GM12875 (cell line): ENCODE measurements around the gene FREM2.

ENCODE experiments used
- H3K4me3 ChIP-seq: one replicate; pipeline ENCODE4 v1.5.1; 2011; ENCODE audit warnings: low read depth, low read length, control low read depth
- CTCF ChIP-seq: IDR thresholded peaks from 2 replicates; pipeline ENCODE4 v1.5.1; 2011; ENCODE audit warnings: low read depth, mild to moderate bottlenecking, control low read depth, inconsistent platforms, low read length, moderate library complexity, borderline replicate concordance; ENCODE audit not compliant: insufficient read depth

Gene FREM2

GRCh38 chr13:38898481-38898880 lies 211.6 kb downstream of the FREM2 start:
- no peak for TF ChIP-seq CTCF

GRCh38 chr13:38899571-38899970 lies 212.7 kb downstream of the FREM2 start:
- no peak overlapping the region for H3K4me3 ChIP-seq
- TF ChIP-seq CTCF, result no peak

More at GRCh38 chr13:38898481-38898880, 211.6 kb downstream of the FREM2 start:
- no peak overlapping the region for H3K4me3 ChIP-seq

GRCh38 chr13:38900188-38900587 lies 213.3 kb downstream of the FREM2 start:
- peak; percentile 20 for TF ChIP-seq CTCF
- no peak overlapping the region for H3K4me3 ChIP-seq

GRCh38 chr13:38902551-38902950 lies 215.7 kb downstream of the FREM2 start:
- TF ChIP-seq CTCF, result no peak
- H3K4me3 ChIP-seq, result no peak overlapping the region

GRCh38 chr13:38905081-38905480 lies 218.2 kb downstream of the FREM2 start:
- H3K4me3 ChIP-seq, result no peak overlapping the region
- no peak for TF ChIP-seq CTCF

GRCh38 chr13:38905861-38906260 lies 219.0 kb downstream of the FREM2 start:
- no peak for TF ChIP-seq CTCF
- no peak overlapping the region for H3K4me3 ChIP-seq

GRCh38 chr13:38908574-38908973 lies 221.7 kb downstream of the FREM2 start:
- H3K4me3 ChIP-seq, result no peak overlapping the region
- TF ChIP-seq CTCF, result no peak
